ENCODE measurements around the gene FBXO22.

Gene FBXO22

GRCh38 chr15:75942464-75942863, 38.8 kb downstream of the FBXO22 start:
- no peak for DNase-seq (ENCODE audit: low read depth, low spot score)
- H3K4me3 ChIP-seq (ENCODE audit: low read depth, low read length), result no peak overlapping the region
- no peak for TF ChIP-seq CTCF (IDR thresholded peaks at IDR 0.05; ENCODE audit: low read depth, low read length)
- in situ Hi-C loops (cut with HindIII; ENCODE audit: low sequenced_read_pairs), result no loop called here

- no peak overlapping the region for H3K4me3 ChIP-seq (ENCODE audit: low read depth, low read length)
- DNase-seq (ENCODE audit: low read depth, low spot score), result no peak
- in situ Hi-C loops (cut with HindIII; ENCODE audit: low sequenced_read_pairs), result no loop called here
- no peak for TF ChIP-seq CTCF (IDR thresholded peaks at IDR 0.05; ENCODE audit: low read depth, low read length)
Observed at GRCh38 chr15:75943246-75943645, 39.6 kb downstream of the FBXO22 start.

GRCh38 chr15:75943713-75944215, 40.1 kb downstream of the FBXO22 start:
- H3K4me3 ChIP-seq (ENCODE audit: low read depth, low read length), result no peak overlapping the region
- in situ Hi-C loops (cut with HindIII; ENCODE audit: low sequenced_read_pairs), result no loop called here
- TF ChIP-seq CTCF (IDR thresholded peaks at IDR 0.05; ENCODE audit: low read depth, low read length), result no peak
- DNase-seq (ENCODE audit: low read depth, low spot score), result no peak

GRCh38 chr15:75945953-75946352, 42.3 kb downstream of the FBXO22 start:
- in situ Hi-C loops (cut with HindIII; ENCODE audit: low sequenced_read_pairs), result no loop called here
- no peak for TF ChIP-seq CTCF (IDR thresholded peaks at IDR 0.05; ENCODE audit: low read depth, low read length)
- DNase-seq (ENCODE audit: low read depth, low spot score), result peak; percentile 64
- no peak overlapping the region for H3K4me3 ChIP-seq (ENCODE audit: low read depth, low read length)

GRCh38 chr15:75947092-75947491, 43.4 kb downstream of the FBXO22 start:
- in situ Hi-C loops (cut with HindIII; ENCODE audit: low sequenced_read_pairs), result no loop called here
- DNase-seq (ENCODE audit: low read depth, low spot score), result peak; percentile 41

GRCh38 chr15:75948761-75949296, 45.2 kb downstream of the FBXO22 start:
- in situ Hi-C loops (cut with HindIII; ENCODE audit: low sequenced_read_pairs), result no loop called here
- DNase-seq (ENCODE audit: low read depth, low spot score), result no peak
- H3K4me3 ChIP-seq (ENCODE audit: low read depth, low read length), result no peak overlapping the region
- no peak for TF ChIP-seq CTCF (IDR thresholded peaks at IDR 0.05; ENCODE audit: low read depth, low read length)

More at GRCh38 chr15:75947092-75947491, 43.4 kb downstream of the FBXO22 start:
- H3K4me3 ChIP-seq (ENCODE audit: low read depth, low read length), result no peak overlapping the region
- TF ChIP-seq CTCF (IDR thresholded peaks at IDR 0.05; ENCODE audit: low read depth, low read length), result no peak

All from astrocyte of the spinal cord (primary cell).